Peyer's patch (tissue), 4 donors: ENCODE data around the gene BCL2L1. TPM values are rescaled to one million over a fixed set of nuclear protein-coding genes. Genes with fewer than 3 reads are reported as not detected.

Experiments used
- DNase-seq, 3 donors: peaks; one replicate each; pipeline ENCODE4 v3.0.0-alpha.2; 2017 to 2019
- H3K27ac ChIP-seq, 4 donors: fragments of 200-600 bp; sonication (generic); one replicate each; pipeline ENCODE4 v1.5.1; 2016 to 2019
- H3K27me3 ChIP-seq, 2 donors: fragments of 200-600 bp; sonication (generic); one replicate each; pipeline ENCODE4 v1.5.1; 2019
- H3K36me3 ChIP-seq, 3 donors: fragments of 200-600 bp; sonication (generic); one replicate each; pipeline ENCODE4 v1.5.1; 2016 to 2019
- H3K4me1 ChIP-seq, 4 donors: fragments of 200-600 bp; sonication (generic); one replicate each; pipeline ENCODE4 v1.5.1; 2016 to 2019
- H3K4me3 ChIP-seq, 4 donors: fragments of 200-600 bp; sonication (generic); 1 replicate in 3 of 4; 2 replicates in 1 of 4; pipeline ENCODE4 v1.5.1; 2016 to 2019; ENCODE audit warnings: mild to moderate bottlenecking in 1 of 4
- H3K9me3 ChIP-seq, 4 donors: fragments of 200-600 bp; sonication (generic); one replicate each; pipeline ENCODE4 v1.5.1; 2016 to 2019; ENCODE audit warnings: mild to moderate bottlenecking in 1 of 4
- POLR2A ChIP-seq, 2 donors: fragments of 450-650 bp; IDR thresholded peaks; one replicate each; pipeline ENCODE4 v1.5.1; 2017; ENCODE audit warnings: antibody characterized with exemption in 2 of 2, mild to moderate bottlenecking in 2 of 2, moderate library complexity in 2 of 2
- total RNA-seq, 4 donors: library from RNA; depleted of rRNA; stranded (reverse); fragments of >200 nt; gene quantifications; one replicate each; pipeline ENCODE4 v1.1.0, GENCODE V29; 2016
- TF ChIP-seq, protein P1 (sequence below), 6 experiments: fragments of 450-650 bp in 4 of 6; fragments of 200-600 bp in 2 of 6; sonication (generic) in 1 of 6; IDR thresholded peaks; one replicate each; pipeline ENCODE4 v1.5.1; 2017 to 2019; ENCODE audit warnings: antibody characterized with exemption in 6 of 6, mild to moderate bottlenecking in 3 of 6, moderate library complexity in 1 of 6

Gene BCL2L1
- total RNA-seq, 4 donors from 2014 or later, result 85.0 to 185 (median 144) TPM

DNA sequence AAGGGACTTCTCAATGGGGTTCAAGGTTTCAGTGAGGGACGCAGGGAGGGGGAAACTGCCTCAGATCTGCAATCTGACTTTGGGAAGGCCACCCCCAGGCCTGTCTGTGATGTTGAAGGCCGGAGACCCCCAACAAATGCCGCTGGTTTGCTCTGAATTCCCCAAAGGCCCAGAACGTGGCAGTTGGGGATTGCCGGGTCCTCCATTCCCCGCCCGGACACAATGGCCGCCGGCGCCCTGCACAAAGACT, 326 bp upstream of the BCL2L1 start:
- Histone ChIP-seq H3K4me3 (peak overlapping the region; percentile 67 to 85 (median 74)), H3K4me1 (peaks cover 0 to 32% (median 13%) of the 10 kb centered on the region in 4 donors), H3K27ac (peak overlapping the region; percentile 92 to 99 (median 96)), H3K9me3 (no peaks in the 10 kb centered on the region), H3K36me3 (peaks cover 0 to 6% (median 0%) of the 10 kb centered on the region in 3 donors), H3K27me3 (no peaks in the 10 kb centered on the region)
- no peak for DNase-seq
- TF ChIP-seq, protein P1, sequence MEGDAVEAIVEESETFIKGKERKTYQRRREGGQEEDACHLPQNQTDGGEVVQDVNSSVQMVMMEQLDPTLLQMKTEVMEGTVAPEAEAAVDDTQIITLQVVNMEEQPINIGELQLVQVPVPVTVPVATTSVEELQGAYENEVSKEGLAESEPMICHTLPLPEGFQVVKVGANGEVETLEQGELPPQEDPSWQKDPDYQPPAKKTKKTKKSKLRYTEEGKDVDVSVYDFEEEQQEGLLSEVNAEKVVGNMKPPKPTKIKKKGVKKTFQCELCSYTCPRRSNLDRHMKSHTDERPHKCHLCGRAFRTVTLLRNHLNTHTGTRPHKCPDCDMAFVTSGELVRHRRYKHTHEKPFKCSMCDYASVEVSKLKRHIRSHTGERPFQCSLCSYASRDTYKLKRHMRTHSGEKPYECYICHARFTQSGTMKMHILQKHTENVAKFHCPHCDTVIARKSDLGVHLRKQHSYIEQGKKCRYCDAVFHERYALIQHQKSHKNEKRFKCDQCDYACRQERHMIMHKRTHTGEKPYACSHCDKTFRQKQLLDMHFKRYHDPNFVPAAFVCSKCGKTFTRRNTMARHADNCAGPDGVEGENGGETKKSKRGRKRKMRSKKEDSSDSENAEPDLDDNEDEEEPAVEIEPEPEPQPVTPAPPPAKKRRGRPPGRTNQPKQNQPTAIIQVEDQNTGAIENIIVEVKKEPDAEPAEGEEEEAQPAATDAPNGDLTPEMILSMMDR (IDR thresholded peaks at IDR 0.05), result no peak
- TF ChIP-seq POLR2A (IDR thresholded peaks at IDR 0.05), result no peak

DNA sequence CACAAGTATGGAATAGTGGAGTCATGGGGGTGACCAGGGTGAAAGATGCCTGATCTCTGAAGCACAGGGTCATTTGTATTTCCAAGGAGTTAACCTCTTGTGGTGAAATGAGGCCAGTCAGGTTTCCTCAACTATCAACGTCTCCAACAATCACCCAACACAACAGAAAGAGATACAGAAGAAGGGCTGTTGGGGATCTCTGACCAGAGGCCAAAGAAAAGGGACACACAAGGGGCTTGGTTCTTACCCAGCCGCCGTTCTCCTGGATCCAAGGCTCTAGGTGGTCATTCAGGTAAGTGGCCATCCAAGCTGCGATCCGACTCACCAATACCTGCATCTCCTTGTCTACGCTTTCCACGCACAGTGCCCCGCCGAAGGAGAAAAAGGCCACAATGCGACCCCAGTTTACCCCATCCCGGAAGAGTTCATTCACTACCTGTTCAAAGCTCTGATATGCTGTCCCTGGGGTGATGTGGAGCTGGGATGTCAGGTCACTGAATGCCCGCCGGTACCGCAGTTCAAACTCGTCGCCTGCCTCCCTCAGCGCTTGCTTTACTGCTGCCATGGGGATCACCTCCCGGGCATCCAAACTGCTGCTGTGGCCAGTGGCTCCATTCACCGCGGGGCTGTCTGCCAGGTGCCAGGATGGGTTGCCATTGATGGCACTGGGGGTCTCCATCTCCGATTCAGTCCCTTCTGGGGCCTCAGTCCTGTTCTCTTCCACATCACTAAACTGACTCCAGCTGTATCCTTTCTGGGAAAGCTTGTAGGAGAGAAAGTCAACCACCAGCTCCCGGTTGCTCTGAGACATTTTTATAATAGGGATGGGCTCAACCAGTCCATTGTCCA, 1.0 kb downstream of the BCL2L1 start:
- peak in 2 of 3 donors; percentile 60 to 68 for DNase-seq
- Histone ChIP-seq H3K27ac (peak overlapping the region; percentile 92 to 99 (median 96)), H3K9me3 (no peaks in the 10 kb centered on the region), H3K4me1 (peaks cover 4 to 46% (median 13%) of the 10 kb centered on the region in 4 donors), H3K27me3 (no peaks in the 10 kb centered on the region), H3K36me3 (peaks cover 0 to 6% (median 0%) of the 10 kb centered on the region in 3 donors), H3K4me3 (peak overlapping the region; percentile 67 to 85 (median 74))
- TF ChIP-seq, protein P1 (IDR thresholded peaks at IDR 0.05), result no peak
- no peak for TF ChIP-seq POLR2A (IDR thresholded peaks at IDR 0.05)

DNA sequence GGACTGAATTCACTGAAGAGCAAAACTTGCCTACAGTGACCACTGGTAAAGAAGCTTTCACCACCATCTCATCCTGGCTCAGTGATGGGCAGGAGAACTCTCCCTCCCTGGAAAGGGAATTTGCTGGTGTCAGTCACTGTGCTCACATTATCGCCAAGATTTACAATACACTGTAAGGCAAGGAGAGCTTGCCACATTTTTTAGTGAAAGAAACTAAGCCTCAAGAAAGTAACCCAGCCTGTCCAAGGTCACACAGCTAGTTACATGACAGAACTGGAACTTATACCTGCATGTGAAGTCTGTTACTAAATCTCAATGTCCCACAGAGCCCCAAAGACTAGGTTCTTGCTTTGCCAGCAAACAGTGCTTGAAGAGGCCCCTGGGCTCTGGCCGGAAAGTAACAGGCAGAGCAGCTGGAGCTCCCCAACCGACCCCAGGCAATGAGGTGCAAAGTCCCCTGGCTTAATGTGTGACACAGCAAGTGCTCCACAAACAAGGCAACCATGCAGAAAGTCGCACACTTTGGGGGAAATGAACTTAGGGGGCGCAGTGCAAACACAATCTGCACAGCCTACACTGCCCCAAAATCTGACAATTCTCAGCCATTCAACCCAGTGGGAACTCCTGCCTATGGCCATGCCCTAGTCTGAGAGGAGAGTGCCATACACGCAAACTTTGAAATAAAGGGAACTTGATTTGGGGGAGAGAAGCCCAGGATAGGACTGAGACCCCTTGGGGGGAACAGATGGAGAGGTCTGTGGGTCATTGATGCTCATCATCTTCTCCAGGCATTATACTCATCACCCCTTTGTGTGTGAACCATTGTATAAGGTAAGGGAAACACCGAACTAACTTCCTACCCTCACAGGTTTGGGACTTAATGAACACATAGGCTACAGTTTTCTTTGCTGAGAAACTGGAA, 1.9 kb downstream of the BCL2L1 start:
- peak overlapping the region; percentile 92 to 99 (median 96) for H3K27ac ChIP-seq
- H3K27me3 ChIP-seq, result no peaks in the 10 kb centered on the region
- TF ChIP-seq, protein P1 (IDR thresholded peaks at IDR 0.05), result no peak
- TF ChIP-seq POLR2A (IDR thresholded peaks at IDR 0.05), result peak; percentile 26 to 72
- no peaks in the 10 kb centered on the region for H3K9me3 ChIP-seq
- peaks cover 0 to 6% (median 0%) of the 10 kb centered on the region in 3 donors for H3K36me3 ChIP-seq
- DNase-seq, result peak; percentile 22 to 79 (median 77)
- peak overlapping the region; percentile 67 to 85 (median 74) for H3K4me3 ChIP-seq
- H3K4me1 ChIP-seq, result peaks cover 4 to 55% (median 13%) of the 10 kb centered on the region in 4 donors

DNA sequence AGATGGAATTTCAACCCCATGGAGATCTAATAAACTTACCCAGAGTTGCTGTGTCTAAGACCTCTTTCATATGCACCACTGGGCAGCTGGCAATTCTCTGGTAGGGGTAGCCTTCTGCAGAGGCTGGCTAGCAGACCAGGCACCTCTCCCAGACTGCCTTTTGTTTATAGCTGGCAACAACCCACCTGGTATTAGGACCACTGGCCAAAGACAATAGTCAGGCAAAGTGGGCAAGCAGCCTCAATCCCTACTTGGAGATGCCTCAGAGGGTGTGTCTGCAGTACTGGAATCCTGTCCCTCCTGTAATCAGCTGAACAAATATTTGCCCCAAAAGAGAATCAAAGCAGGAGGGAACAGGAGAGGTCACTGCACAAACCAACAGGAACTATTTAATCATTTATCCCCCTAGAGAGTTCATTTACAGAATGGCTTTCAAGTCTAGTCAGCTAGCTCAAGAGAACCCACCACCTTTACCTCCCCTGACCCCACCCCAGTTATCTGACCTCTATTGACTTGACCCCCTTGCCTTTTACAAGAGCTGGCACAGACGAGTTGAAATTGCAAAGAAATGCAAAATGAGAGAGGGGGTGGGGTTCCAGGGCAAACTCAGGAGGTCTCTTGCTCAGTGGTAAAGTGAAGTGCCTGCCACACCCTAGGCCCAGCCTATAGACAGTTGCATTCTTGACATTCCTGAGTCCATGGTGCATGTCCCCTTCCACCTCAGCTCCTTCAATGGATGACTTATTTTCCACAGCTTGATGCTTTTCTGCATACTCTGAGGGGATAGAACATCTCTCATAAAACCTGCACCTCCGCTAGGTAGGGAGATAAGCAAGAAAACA, 2.8 kb downstream of the BCL2L1 start:
- TF ChIP-seq POLR2A (IDR thresholded peaks at IDR 0.05), result peak in 1 of 2 donors; percentile 28
- TF ChIP-seq, protein P1 (IDR thresholded peaks at IDR 0.05), result no peak
- peaks cover 0 to 9% (median 0%) of the 10 kb centered on the region in 3 donors for H3K36me3 ChIP-seq
- peak overlapping the region; percentile 67 to 85 (median 74) for H3K4me3 ChIP-seq
- peaks cover 4 to 63% (median 13%) of the 10 kb centered on the region in 4 donors for H3K4me1 ChIP-seq
- peak in 1 of 3 donors; percentile 67 for DNase-seq
- no peaks in the 10 kb centered on the region for H3K27me3 ChIP-seq
- H3K27ac ChIP-seq, result peak overlapping the region; percentile 92 to 99 (median 96)
- H3K9me3 ChIP-seq, result no peaks in the 10 kb centered on the region
